D721Med (cell line): ENCODE results near the gene PXDC1.

ENCODE experiments used
- DNase-seq: peaks from one replicate; pipeline ENCODE4 v3.0.0; 2011; ENCODE audit warnings: low spot score; ENCODE audit not compliant: insufficient read length
- FAIRE-seq: peaks from 2 replicates; lab custom pipeline; 2011; peaks lifted over from hg19 to GRCh38; lab: Jason Lieb, UNC
- TF ChIP-seq, protein P1 (sequence below): IDR thresholded peaks from 2 replicates; pipeline ENCODE4 v1.5.1; 2012; ENCODE audit warnings: mild to moderate bottlenecking, control low read depth; ENCODE audit not compliant: insufficient read depth; ENCODE audit errors: missing control alignments

Gene PXDC1

DNA sequence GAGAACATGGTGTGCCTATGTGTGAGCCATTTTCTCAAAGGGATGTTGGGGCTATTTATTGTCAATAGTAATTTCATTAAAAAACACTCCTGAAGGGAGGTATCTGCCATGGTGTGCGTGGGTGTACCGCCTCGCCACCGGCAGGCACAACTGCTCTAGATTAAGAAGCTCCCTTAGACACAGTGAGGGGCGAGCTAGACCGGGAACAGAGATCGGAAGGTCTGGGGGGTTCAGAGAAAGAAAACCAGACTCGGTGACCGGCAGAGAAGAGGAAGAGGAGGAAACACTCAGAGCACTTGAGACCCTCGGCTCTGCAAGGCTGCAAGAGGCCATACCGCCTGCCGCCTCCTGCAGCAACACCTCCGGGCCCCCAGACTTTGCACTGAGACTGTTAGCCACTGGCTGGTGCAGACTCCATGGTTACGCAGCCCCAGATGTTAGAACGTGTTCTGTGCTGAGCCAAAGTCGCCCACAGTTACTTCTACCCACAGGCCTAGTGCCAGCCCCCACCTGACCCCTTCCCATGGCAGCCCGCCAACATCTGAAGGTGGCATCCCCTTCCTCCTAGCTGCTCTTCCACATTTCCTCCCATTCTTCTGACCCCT lies 18.1 kb downstream of the PXDC1 start:
- TF ChIP-seq, protein P1, sequence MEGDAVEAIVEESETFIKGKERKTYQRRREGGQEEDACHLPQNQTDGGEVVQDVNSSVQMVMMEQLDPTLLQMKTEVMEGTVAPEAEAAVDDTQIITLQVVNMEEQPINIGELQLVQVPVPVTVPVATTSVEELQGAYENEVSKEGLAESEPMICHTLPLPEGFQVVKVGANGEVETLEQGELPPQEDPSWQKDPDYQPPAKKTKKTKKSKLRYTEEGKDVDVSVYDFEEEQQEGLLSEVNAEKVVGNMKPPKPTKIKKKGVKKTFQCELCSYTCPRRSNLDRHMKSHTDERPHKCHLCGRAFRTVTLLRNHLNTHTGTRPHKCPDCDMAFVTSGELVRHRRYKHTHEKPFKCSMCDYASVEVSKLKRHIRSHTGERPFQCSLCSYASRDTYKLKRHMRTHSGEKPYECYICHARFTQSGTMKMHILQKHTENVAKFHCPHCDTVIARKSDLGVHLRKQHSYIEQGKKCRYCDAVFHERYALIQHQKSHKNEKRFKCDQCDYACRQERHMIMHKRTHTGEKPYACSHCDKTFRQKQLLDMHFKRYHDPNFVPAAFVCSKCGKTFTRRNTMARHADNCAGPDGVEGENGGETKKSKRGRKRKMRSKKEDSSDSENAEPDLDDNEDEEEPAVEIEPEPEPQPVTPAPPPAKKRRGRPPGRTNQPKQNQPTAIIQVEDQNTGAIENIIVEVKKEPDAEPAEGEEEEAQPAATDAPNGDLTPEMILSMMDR: no peak
- DNase-seq (no peak), FAIRE-seq (no peak)

DNA sequence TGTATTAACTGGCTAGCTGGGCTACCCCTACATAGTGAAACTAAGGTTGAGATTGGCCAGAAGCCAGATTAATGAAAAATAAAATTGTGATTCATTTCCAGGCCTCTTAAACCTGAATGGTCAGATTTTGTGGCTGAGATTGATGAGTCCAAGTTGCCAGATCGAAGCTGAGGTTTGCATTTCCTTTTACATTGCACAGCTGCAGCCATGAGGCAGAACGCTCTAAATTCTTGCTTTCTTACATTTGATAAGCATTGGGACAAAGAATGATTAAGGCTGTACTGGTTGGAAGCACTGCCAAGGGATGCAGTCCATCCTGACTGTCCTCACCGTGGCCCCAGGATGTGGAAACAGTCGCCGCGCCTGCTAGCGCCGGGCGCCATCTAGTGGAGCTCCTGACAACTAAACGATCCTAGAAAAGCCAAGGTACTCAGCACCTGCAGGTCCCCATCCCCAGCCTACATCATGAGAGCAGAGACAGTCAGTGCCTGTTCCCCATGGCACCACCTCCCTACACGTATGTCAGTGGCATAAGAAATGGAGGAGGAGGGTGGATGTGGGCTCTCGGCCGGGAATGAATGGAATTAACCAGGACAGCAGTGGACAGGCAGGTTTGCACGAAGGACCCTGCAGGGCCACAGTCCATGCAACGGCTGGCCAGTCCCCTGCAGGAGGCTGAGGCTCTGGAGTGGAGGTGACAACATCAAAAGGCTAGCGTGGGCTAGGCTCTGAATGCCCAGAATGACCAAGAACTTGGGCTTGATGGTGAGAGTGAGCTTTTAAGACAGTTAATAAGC lies 19.0 kb downstream of the PXDC1 start:
- no peak for DNase-seq
- FAIRE-seq: no peak
- TF ChIP-seq, protein P1: peak; percentile 89

DNA sequence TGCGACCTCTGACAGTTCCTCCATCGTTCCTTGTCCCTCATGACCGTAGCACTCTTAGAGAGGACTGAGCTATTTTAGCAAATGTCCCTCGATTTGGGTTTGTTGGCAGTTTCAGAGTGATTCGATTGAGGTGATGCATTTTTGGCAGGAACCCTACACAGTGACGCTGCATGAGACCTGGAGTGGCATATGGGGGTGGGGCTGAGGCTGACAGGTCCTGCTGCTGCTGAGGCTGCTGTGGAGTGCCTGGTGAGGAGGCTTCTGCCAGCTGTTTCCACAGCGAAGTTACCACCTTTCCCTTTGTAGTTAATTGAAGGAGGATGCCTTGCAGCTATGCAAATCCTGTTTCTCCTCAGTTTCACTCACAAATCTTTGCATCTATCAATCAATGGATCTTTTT lies 19.8 kb downstream of the PXDC1 start:
- FAIRE-seq: no peak
- DNase-seq: no peak
- TF ChIP-seq, protein P1: no peak

DNA sequence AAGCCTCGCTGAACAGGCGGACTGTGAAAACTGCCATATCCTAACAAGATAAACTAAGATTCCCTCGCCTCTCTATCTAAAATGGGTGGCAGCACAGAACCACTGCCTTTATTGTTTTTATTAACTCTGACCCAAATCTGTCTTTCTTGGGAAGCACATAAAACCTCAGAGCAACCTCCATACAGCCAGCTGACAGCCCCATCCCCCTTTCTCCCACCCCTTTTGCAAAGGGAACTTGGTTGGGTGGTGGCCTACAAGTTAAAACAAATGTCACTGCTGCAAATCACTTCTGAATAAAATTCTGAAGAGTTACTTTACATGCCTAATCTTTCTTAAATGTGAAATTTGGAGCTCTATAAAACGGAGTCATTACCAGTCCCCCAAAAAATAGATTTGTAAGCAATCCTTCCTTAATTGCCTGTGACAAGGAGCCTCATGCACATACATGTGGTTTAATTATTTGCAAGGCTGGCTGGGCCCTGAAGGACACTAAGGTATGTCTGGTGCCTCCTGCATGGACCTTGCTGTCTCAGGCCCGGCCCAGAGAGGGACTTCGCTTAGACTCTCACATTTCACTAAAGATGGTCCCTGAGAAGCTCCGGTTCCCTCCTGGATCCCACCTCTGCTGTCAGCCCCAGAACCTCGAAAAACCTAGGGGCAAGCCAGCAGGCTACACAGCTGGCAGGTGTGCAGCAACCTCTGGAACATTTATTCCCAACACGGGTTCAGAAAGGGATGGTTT lies 21.7 kb downstream of the PXDC1 start:
- DNase-seq (no peak), FAIRE-seq (no peak)
- TF ChIP-seq, protein P1: no peak

DNA sequence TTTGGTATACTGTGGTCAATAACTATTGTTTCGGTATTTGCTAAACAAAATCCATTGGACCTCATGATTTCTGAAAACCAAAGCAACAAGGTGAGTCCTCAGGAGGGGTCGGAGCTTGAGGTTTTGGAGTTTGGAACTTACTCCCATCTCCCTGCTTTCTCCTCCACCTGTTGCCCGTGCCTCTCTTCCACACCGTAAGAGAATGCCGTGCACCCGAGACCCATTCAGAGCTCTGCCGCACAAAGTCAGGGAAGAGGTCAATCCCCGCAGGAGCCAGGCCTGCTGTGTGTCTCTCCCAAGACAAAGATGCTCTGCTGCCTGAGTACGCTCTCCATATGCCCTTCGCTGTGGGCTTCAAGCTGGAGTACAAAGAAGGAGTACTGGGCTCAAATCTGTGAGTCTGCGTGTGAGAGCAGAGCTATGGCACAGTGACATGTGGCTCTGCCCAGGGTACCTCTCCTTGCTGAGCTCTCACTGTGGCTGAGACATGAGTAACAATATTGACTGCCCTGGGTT lies 23.9 kb downstream of the PXDC1 start:
- DNase-seq: no peak
- no peak for FAIRE-seq
- TF ChIP-seq, protein P1: no peak

DNA sequence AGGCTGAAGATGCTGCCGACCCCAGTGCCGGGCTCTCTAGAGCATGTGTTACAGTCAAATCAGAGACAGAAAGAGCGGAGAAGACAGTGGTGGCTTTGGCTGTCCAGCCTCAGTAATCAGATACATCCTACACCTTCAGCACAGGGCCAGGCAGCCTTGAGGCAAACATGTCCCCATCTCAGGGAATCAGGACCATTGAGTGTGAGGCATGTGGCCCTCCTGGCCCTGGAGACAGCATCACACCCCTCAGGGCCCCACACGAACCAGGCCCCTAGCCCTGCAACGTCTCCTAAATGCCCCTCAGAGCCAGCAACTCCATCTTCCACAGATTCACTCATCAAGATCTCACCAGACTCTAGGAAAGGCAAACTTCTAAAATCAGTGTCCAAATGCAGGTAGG lies 24.5 kb downstream of the PXDC1 start:
- no peak for FAIRE-seq
- TF ChIP-seq, protein P1: no peak
- DNase-seq: no peak
